HG03103 (cell line): ENCODE data around the gene ZNF598.
"Not testable (repeated sequence)": the region's sequence is repeated elsewhere in the genome, so short reads cannot be mapped to it uniquely, and the experiment has no call there.

Source experiments
- ATAC-seq: cut with Tn5 transposase; IDR thresholded peaks from one replicate; pipeline ENCODE4 v1.9.1; 2021; ENCODE audit warnings: low read depth; ENCODE audit not compliant: unreplicated experiment

The ZNF598 gene

DNA sequence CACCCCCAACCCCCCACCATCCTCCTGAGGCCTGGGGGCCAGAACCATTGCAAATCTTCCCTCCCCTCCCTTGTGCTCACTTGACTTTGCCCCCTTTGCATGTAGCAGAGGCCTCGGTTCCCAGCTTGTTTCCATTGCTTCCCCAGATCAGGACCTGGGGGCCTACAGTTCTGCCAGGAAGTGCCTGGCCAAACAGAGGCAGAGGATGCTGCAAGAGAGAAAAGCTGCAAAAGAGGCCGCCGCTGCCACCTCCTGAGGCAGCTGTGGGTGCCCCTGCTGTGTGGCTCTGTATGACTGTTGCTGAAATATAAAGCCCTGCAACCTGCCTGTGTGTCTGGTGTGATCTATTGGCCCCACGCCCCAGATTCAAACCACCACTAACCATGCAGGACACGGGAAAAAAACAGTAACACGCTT is 48.0 kb downstream of the ZNF598 start:
- no peak for ATAC-seq

DNA sequence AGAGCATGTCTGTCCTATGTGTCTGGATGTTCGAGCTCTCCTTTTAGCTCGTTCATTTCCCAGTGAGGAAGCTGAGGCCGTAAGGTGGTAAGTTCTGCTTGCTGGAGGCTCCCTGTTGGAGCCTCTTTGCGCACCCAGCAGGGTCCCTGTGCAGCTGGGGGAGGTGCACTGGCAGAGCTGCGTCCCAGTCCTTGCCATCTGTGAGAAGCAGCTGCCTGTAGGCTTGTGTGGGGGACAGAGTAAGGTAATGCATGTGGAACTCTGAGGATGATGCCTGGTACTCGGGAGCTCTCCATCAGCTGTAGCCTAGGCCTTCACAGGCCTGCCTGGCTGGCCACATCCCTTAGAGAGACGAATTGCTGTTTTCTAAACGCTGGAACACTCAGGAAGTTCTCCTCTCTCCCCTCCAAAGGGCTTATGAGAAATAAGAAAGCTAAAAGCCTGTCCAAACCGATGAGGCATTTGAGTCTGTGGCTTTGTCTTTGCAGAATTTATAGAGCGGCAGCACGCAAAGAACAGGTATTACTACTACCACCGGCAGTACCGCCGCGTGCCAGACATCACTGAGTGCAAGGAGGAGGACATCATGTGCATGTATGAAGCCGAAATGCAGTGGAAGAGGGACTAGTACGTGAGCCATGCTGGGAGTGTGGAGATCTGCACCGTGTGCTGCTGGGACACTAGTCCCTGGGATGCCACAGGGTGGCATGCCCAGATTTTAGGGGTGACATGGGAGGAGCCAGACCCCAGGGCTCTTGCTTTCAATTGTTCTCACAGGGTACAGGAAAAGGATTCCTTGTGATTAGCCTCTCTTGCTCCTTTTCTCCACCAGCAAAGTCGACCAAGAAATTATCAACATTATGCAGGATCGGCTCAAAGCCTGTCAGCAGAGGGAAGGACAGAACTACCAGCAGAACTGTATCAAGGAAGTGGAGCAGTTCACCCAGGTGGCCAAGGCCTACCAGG is 48.7 kb downstream of the ZNF598 start:
- ATAC-seq, result no peak

DNA sequence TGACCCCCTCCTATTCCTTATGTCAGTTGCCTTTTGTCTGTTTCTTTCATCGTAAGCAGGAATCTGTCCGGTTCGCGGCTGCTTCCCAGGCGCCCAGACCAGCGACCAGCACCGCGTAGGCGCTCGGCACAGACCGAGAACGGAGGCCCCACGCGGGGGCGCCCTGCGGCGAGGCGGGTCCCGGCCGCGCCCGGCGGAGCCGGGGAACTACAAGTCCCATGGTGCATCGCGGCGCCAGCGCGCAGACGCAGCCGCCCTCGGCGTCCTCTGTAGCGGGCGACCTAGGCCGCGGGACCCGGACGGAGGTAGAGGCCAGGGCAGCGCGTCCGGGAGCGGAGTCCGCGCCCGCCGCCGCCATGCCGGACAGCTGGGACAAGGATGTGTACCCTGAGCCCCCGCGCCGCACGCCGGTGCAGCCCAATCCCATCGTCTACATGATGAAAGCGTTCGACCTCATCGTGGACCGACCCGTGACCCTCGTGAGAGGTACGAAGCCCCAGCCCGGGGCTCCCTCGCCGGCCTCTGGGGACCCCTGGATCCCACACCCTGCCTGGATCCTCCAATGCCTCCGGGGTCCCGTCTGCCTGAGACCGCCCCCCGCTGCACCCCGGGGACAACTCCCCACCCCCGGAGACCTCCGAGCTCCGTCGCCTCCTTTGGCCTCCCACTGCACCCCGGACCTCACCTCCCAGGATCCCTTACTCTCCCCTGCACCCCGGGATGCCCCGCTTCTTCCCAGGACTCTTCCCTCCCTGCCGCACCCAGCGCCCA is 50.2 kb downstream of the ZNF598 start, which contains the start of gene NDUFB10:
Gene NDUFB10, plus strand, starts transcription at position 270 of the 771 bp plus-strand sequence. Its CDS starts 87 bp downstream, at position 357.
- peak; percentile 69 for ATAC-seq

DNA sequence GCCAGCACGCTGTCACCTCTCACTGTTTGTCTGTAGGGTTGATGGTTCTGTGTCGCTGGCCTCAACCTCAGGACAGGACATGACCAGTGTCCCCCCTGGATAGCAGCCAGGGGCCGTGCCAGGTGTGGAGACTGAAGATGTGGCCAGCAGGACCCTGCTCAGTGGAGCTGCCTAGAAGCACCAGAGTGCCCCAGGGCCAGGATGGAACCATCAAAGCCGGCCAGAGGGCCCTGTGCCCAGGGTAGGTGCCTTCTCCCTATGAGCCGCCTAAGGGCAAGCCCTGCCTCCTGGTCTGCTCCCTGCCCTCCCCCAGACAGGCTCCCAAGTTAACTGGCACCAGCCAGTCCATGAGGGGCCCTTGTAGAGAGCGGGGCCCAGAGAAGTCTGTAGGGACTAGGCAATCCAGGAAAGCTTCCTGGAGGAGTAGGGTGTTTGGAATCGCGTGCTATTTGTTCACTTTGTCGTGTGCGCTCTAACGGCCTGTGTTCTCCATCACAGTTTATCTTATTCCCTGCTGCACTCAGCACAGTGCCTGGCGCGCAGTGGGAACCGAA is 50.8 kb downstream of the ZNF598 start:
- ATAC-seq, result no peak

DNA sequence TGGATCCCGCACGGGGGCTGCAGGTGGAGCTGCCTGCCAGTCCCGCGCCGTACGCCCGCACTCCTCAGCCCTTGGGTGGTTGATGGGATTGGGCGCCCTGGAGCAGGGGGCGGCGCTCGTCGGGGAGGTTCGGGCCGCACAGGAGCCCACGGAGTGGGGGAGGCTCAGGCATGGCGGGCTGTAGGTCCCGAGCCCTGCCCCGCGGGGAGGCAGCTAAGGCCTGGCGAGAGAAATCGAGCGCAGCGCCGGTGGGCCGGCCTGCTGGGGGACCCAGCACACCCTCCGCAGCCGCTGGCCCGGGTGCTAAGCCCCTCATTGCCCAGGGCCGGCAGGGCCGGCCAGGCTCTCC is 51.5 kb downstream of the ZNF598 start:
- not testable (repeated sequence) for ATAC-seq

DNA sequence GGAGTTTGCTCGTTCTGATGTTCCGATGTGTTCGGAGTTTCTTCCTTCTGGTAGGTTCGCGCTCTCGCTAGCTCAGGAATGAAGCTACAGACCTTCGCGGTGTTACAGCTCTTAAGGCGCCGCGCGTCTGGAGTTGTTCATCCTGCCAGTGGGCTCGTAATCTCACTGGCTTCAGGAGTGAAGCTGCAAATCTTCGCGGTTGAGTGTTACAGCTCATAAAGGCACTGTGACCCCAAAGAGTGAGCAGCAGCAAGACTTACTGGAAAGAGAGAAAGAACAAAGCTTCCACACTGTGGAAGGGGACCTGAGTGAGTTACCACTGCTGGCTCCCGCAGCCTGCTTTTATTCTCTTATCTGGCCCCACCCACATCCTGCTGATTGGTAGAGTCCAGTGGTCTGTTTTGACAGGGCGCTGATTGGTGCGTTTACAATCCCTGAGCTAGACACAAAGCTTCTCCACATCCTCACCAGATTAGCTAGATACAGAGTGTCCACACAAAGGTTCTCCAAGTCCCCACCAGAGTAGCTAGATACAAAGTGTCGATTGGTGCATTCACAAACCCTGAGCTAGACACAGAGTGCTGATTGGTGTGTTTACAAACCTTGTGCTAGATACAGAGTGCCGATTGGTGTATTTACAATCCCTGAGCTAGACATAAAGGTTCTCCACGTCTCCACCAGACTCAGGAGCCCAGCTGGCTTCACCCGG is 52.0 kb downstream of the ZNF598 start:
- ATAC-seq, result not testable (repeated sequence)

DNA sequence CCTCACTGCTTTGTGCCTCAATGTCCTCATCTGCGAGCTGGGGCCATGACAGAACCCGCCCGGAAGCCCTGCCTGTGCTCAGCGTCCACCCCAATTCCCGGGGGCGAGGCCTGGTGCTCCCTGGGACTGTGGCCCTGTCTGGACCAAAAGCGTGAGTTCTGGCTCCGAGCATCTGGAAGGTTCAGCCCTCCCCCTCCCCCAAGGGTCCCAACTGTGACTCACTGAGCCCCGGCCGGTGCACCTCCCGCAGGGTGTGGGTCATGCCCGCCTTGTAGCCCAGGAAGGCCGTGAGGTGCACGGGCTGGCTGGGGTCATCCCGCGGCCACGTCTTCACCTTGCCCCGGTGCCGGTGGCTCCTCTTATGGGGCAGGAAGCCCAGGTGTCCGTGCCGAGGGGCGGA is 55.9 kb downstream of the ZNF598 start:
- no peak for ATAC-seq

DNA sequence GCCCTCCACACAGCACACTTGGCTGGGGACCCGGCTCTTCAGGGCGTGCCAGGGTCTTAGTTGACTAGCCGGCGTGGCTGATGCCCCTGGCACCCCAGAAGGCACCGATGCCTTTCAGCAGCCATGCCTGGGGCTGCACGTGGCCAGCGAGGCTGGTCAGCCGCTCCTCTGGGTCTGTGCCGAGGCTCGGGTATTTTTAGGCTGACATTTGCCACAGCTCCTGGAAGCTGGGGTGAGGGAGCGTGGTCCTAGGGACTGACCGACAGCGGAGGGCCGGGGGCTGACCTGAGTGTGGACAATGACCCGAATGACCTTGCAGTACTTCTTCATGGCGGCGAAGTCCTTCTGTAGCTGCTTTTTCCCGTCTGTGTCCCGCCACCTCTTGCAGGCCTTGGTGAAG is 59.1 kb downstream of the ZNF598 start:
- ATAC-seq, result no peak

DNA sequence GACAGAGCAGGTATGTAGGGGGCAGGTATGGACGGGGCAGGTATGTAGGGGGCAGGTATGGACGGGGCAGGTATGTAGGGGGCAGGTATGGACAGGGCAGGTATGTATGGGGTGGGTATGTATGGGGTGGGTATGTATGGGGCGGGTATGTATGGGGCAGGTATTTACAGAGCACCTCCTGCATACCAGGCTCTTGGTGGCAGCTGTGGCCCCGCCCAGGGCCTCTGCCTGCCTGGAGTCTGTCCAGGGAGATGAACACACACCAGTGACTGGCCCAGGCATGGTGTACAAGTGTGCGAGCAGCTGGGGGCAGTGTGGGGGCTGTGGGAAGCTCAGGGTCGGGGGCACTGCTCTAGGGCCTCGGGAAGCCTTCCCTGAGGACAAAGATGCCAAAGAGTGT is 59.6 kb downstream of the ZNF598 start:
- no peak for ATAC-seq

DNA sequence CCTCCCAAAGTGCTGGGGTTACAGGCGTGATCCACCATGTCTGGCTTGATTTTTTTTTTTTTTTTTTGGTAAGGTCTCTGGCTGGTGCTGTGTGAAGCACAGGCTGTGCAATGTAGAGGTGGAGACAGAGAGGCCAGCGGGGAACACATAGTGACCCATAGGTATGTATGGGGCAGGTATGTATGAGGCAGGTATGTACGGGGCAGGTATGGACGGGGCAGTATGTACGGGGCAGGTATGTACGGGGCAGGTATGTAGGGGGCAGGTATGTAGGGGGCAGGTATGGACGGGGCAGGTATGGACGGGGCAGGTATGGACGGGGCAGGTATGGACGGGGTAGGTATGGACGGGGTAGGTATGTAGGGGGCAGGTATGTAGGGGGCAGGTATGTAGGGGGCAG is 60.1 kb downstream of the ZNF598 start:
- ATAC-seq, result no peak
